HG02642 (cell line): ENCODE measurements around the gene GADD45B.
"Not testable (repeated sequence)": the region's sequence is repeated elsewhere in the genome, so short reads cannot be mapped to it uniquely, and the experiment has no call there.

Source experiments
- ATAC-seq: cut with Tn5 transposase; IDR thresholded peaks from one replicate; pipeline ENCODE4 v1.9.1; 2021; ENCODE audit warnings: mild to moderate bottlenecking; ENCODE audit not compliant: unreplicated experiment, poor library complexity

The GADD45B gene

DNA sequence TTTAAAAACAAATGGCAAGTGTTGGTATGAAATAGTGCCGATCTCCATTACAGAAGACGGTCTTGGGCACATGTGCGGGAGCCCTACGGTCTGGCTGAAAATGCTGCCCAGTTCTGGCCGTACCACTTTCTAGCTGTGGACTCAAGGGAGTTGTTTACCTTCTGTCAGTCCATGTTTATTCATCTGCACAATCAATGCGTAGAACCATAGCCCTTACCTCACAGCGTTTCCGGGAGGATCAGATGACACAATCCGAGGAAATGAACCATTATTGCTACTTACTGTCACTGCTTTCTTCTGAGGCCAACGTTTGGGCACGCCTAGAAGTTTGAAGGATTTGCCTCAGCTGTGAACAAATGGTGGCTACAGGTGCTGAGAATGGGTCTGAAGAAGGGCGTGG is 31.2 kb downstream of the GADD45B start:
- ATAC-seq = no peak

DNA sequence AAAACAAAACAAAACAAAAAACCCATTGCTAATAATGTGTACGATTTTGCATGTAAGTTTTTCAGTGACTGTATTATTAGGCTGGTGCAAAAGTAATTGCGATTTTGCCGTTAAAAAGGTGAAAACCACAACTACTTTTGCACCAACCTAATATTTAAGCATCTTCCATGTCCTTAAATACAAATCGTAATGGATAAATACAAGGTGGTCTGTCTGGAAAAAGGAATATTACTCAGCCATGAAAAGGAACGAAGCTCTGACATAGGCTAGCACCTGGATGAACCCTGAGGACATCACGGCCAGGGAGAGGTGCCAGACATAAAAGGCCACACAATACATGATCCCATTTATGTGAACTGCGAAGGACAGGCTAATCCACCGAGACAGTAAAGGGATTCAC is 33.2 kb downstream of the GADD45B start:
- ATAC-seq = no peak

- no peak for ATAC-seq
Observed at GRCh38 chr19:2511570-2511969, 35.6 kb downstream of the GADD45B start.

DNA sequence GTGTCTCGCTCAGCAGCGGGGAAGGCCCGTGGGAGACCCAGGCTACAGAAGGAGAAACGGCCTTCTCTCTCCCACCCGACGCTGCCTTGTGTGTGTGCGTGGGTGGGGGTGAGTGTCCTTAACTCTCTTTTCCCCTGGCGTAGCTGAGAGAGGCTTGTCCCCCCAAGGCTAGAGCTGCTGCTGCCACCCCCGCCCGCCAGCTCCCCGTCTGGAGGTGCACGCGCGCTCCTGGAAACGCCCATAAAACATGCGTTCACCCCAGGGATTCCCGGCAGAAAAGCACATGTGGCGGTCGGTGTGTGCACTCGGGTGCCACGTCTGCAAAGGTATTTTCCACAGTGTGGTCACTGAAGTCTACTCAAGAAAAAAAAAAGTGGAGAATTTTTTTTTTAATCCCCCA is 36.1 kb downstream of the GADD45B start:
- no peak for ATAC-seq

DNA sequence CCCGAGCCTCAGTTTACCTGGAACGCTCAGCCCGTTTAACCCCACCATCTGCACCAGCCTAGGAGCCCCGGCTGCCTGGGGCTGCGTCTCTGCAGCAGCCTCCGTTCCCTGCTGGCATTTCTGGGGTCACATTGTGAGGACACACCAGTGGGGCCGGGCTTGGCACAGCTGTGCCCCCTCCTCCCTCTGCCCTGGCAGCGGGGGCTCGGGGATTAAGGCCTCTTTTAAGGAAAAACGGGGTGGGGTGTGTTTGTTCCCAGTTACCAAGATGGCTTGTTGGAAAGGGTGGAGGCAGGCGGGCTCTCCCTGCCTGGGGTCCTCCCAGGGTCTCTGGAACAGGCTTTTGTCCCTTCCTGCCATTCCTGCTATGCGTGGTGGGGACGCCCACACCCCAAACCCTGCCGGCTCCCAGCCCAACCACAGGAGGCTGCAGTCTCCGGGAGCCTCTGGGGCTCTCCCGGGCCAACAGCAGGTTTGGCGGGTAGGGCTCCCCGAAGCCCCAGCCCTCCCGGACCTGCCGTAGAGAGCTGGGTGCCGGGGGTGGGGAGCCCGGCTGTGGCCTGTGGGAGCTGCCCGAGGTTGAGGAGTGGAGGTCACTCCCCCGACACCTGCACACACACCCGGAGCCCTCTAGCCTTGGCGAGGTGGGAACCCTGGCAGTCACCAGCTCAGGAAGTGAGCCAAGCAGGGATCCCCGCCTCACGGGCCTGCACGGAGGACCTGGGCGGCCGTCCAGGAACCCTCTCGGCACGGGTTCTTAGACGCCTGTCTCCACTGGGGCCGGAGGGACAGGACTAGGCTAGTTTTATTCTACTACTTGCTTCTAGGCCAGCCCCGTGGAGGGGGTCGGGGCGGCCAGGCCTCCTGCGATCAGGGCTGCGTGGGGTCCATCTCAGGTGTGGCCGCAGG is 36.9 kb downstream of the GADD45B start:
- ATAC-seq = no peak

- ATAC-seq = no peak
Observed at GRCh38 chr19:2514981-2515518, 39.1 kb downstream of the GADD45B start.

DNA sequence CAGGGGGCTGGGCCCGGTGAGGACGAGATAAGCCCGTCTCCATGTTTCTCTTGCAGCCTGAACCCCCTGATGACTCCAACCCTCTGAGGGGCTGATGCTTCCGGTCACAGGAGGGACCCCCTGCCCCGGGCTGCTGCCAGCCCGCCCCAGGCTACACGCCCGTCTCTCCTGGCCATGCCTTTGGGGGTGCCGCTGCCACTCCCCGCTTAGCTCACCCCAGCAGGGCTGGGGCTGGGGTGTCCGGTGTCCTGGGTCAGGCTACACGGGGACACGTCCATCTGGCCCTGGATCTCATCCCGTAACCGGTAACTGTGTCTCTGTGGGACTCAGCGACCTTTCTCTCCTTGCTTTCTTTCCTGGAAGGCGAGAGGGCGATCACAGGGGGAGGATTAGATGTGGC is 40.8 kb downstream of the GADD45B start:
- ATAC-seq = no peak

- ATAC-seq = no peak
Observed at GRCh38 chr19:2517881-2518601, 42.1 kb downstream of the GADD45B start.

DNA sequence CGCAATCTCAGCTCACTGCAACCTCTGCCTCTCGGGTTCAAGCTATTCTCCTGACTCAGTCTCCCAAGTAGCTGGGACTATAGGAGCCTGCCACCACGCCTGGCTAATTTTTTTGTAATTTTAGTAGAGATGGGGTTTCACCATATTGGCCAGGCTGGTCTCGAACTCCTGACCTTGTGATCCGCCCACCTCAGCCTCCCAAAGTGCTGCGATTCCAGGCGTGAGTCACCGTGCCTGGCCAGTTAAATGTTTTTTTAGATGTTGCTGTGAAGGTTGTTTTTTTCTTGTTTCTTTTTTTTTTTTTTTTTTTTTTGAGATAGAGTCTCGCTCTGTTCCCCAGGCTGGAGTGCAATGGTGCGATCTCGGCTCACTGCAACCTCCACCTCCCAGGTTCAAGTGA is 42.9 kb downstream of the GADD45B start:
- not testable (repeated sequence) for ATAC-seq

GRCh38 chr19:2519482-2519881 is 43.6 kb downstream of the GADD45B start:
- ATAC-seq = no peak

DNA sequence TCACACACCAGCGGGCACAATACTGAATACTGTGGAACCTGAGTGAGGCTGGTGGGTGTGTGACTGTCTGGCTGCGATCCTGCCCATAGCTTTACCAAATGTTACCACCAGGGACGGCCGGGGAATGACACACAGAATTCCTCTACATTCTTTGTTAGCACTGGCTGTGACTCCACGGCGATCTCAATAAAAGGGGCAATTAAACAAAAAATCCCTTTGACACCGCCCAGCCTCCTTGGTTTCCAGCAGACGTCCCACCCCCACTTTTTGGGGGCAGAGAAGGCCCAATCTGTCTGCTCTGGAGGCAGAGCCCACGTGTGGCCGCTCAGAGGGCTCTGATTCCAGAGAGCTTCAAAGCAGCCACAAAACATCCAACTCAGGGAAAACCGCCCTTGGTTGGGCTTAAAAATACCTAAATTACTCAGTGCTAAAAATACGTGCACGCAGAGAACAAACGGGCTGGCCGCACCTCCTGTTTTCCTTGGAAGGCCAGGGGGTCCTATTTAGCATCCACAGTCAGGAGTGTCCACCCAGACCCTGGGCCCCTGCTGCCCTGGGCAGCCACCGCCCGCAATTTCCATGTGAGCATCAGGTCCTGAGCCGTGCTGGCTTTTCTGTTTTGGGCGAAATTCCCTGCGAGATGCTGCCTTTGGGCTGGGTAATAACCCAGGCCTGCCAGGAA is 47.8 kb downstream of the GADD45B start:
- ATAC-seq = no peak

DNA sequence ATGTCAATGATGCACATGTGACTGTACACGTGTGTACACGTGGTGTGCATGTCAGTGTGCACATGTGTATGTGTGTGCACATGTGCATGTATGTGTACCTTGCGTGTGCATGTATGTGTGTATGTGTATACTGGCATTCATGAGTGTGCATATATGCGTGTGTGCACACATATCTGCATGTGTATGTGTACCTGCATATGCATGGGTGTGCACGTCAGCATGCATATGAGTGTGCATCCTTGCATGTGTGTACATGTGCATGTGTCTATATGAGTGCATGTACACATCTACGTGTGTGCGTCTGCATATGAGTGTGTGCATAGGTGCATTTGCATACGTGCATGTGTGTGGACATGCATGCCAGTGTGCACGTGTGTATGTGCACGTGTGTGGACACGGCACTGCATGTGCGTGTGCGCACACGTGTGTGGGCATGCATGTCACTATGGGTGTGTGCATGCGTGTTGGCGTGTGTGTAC is 48.5 kb downstream of the GADD45B start:
- ATAC-seq = no peak

- no peak for ATAC-seq
Observed at GRCh38 chr19:2524840-2525723, 49.2 kb downstream of the GADD45B start.

GRCh38 chr19:2527171-2527570 is 51.2 kb downstream of the GADD45B start:
- no peak for ATAC-seq

DNA sequence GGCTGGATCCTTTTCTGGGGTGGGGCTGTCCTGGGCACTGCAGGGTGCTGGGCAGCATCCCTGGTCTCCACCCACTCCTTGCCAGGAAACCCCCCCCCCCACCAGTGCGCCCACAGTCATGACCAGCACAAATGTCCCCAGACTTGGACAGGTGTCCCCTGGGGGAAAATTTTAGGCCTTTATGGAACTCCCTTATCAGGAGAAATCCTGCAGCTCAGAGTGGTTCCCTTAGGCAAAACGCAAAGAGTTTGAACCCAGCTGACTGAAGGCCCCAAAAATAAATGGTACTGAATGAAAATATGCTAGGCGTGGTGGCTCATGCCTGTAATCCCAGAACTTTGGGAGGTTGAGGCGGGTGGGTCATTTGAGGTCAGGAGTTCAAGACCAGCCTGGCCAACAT is 51.8 kb downstream of the GADD45B start:
- no peak for ATAC-seq
